Measurements from ENCODE around the gene LIMK1.
"Not testable (repeated sequence)": the region's sequence is repeated elsewhere in the genome, so short reads cannot be mapped to it uniquely, and the experiment has no call there.

LIMK1 gene

DNA sequence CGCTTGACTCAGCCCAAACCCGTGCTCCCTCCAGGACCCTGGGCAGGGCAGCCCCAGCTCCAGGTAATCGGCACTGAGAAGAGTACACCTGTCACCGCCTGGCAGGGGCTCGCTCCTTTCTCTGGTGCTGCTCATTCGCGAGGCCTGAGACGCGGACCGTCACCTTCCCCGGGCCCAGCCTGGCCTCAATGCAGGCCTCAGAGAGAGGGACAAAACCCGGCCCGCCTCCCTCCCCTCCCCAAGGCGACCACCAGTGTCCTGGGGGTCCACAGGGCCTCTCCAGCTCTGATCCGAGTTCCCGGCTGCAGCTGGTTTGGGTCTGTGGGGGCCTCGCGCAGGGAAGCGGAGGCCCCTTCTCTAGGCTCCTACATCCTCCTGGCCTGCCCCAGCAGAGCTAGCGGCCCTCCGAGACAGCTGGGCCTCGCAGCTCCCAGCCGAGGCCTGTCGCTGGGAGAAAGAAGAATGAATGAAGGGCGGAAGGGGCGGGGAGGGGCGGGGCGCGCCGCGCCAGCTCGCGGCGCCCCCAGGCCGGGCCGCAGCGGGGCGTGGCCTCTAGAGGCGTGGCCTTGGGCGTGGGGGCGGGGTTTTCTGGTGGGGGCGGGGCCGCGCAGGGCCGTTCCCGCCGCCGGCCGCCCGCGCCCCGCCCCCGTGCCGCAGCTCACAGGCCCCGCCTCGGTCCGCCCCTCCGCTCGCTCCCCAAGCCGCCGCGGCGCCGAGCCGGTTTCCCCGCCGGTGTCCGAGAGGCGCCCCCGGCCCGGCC lies at the start of gene LIMK1:
TSS of gene LIMK1 (plus strand) at position 688 of the 760 bp plus-strand sequence. CDS start 187 bp downstream, outside the sequence.
- DNase-seq = peak; percentile 12

DNA sequence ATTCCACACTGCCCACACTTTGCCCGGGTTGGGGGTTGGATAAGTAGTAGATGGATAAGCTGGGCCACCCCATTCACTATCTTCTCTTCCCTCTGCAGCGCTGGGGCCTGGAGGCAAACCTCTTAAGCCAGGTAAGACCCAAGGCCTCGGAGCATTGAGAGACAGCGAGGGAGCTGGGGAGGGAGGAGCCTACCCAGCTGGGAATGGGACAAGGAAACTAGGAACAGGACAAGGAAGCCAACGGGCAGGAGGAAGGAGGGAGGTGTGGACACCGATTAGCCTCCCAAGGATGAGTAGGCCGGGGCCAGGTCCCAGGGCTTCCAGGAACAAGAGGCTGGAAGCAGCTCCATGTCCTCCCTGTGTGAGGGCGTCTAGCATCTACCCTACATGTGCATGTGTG lies 46.0 kb upstream of the LIMK1 start:
- no peak for DNase-seq

DNA sequence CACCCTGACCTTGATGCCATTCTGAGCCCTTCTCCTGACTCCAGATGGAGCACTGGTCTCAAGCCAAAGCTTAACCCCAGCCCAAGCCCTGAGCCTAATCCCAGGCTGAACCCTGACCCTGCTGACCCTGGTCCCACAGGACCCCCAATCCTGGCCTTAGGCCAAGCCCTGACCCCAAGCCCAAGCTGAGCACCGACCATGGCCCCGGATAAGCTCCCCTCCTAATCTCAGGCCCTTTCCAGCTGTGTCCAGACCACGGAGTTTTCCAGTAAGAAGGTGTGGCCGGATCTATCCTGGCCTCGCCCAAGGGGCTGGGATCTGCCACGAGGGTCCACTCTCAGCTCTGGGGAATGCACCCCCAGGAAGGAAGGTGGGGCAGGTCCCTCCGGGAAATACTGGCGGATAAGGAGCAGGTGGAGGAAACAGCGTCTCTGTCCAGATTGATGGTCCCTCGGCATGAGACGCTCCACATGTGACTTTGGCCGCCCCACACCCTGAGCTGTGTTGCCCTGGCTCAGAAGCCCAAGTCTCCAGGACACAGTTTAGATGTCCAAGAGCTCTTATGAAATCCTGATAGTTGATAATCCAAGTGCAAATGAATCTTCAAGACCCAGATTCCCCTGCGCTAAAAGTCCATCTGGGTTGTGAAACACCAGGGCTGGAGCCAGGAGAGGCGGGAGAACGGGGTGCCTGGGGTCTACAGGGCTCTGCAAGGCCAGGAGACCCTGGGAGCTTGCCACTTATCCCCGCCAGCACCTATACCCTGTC lies 45.2 kb upstream of the LIMK1 start:
- DNase-seq = no peak

DNA sequence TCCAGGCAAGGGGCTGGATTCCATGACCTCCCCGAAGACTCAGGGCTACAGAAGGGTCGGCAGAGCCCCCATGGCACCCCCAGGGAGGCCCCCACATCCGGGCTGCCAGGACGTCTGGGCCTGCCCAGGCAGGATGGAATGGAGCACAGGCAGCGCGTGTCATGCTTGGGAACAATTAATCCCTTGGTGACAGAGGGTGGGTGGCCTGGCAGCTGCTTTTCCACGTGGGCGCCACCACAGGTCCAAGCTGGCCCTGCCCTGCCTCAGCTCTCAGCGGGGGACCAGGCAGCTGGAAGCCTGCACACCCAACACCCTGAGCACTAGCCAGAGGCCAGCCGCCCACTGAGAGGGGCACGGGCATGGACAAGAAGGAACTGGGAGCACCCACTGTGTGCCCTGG lies 44.3 kb upstream of the LIMK1 start:
- DNase-seq = no peak

DNA sequence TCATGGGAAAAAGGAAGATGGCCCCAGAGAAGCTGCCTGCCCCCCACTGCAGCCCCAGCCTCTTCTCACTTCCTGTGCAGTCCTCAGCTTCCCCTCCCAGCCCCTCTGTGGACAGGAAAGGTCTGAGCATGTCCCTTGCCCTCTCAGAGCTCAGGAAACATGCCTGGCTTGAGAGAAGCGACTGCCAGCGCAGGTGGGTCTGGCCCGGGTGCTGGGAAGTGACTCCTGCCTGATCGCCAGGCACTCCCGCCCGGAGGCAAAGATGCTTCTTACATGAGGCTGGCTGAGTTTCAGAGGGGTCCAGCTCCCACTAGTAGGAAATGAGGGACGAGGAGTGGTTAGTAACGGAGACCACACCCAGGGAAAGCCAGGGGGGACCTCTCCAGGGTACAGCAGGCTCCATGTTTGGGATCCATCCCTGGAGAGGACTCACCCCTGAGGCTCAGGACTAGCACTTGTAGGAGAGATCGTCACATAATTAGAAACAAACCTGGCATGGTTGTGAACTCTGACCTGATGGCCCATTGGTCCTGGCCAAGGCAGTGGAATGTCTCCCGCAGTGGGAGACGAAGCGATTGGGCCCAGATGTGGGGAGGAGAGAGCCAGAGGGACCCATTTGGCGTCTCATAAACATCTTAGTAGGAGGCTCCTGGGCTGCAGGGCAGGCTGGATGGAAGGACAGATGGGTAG lies 43.4 kb upstream of the LIMK1 start:
- no peak for DNase-seq

DNA sequence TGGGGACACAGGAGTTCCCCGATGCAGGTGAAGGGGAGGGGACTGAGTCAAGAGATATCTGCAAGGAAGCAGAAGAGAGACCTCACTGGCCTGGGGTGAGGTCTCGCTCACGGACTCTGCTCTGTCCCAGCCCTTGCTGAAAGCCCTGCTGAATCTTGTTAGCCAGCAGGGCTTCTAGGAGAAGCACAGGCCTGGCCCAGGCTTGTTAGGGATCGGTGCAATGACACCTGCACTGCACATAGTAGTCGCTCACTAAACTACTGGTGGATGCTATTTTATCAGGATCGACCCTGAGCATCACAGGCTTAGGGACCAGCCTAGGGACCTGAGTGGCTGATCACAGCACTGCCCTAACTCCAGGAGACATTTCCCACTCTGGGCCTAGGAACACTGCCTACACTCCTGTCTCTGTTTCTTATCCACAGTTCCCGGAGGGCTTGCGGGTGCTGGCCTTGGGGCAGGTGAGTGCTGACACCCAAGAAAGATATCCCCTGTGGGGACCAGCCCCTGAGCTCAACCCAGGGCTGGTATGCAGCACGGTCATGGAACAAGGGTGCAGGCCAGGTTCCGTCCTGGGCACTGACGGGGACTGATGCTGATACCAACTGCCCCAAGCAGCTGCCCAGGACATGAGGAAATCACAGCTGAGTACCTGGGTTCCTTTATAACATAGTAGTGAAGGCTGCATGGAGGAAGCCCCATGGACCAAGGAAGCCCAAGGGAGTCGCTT lies 42.6 kb upstream of the LIMK1 start:
- DNase-seq = no peak

DNA sequence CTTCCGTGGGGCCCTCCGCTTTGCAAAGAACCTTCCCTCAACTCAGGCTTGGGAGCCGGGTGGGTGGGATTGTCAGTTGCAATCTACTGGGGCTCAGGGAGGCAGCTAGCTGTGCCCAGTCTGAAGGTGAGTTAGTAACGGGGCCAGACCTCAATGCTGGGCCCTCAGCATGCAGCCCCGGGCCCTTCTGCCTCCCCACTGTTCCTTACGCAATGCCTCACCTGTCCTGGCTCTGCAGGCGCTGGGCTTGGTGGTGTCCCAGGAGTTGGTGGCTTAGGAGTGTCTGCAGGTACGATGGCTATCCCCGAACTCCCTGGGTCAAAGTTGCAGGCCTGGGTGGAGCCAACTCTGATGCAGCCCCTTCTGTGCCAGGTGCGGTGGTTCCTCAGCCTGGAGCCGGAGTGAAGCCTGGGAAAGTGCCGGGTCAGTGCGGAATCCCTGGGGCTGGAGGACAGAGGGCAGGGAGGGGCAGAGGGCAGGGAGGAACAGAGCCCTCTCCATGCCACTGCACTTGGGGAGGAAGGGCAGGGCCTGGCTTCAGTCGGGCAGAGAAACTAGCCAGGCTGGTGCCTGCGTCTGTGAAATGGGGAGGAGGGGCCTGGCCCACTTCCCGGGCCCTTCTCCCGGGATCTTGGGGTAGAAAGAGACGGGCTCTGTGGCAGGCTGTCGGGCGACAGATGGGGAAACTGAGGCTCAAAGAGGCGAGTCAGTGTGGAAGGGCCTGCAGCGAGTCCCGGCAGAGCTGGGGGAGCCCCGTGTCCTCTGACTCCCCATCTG lies 40.7 kb upstream of the LIMK1 start:
- DNase-seq = no peak

DNA sequence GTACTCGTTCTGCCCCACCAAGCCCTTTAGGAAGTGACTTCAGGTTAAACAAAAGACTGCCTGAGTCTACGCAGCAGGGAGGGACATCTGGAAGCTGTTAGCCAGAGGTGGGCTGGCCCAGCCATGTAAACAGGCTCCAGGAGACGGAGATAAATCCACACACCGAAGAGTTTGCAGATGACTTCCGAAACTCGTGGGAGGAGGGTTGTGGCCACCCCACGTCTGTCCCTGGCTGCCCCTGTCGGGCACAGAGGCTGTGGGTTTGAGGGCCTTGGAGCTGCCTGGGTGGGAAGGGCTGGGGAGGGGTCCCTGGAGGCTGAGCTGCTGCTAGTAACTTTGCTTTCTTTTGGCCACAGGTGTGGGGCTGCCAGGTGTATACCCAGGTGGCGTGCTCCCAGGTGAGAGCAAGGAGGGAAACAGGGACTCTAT lies 40.1 kb upstream of the LIMK1 start:
- DNase-seq = peak; percentile 73

DNA sequence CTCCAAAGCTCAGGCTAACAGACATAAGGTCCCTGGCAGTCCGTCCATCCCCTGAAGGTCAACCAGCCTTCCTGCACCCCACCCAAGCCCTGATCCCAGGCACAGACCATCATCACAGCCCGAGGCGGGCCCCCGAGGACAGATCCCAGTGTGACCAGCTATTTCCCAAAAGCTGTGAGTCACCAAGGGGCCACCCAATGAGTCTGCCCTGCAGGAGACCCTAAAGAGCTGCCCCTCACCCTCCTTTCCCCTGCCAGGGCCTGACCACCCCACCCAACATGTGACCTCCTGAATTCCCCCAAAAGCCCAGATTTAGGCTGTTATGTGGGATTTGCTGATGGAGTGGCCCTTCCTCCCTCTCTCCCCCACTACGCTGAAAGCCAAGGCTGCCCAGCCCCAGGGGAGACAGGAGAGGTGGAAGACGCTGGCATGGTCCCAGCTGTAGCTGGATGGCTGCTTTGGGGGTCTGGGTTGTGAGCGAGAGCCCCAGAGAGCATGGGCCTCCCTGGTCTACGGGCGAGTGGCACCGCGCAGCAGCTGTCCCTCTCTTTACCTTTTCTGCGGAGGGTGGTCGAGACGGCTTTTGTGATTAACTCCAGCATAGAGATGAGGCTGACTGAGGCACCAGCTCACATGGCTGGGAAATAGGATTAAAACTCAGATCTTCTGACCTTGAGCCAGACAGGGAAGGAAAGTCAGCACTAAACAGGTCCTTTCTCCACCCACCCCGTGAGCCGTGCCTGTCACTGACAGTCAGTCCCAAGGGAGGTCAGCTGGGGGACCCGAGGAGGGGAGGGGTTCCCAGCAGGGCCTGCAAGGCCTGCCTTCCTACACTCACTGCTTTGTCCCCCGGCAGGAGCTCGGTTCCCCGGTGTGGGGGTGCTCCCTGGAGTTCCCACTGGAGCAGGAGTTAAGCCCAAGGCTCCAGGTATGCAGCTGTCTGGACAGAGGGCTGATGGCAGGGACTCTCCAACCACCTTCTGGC lies 38.9 kb upstream of the LIMK1 start:
- no peak for DNase-seq

DNA sequence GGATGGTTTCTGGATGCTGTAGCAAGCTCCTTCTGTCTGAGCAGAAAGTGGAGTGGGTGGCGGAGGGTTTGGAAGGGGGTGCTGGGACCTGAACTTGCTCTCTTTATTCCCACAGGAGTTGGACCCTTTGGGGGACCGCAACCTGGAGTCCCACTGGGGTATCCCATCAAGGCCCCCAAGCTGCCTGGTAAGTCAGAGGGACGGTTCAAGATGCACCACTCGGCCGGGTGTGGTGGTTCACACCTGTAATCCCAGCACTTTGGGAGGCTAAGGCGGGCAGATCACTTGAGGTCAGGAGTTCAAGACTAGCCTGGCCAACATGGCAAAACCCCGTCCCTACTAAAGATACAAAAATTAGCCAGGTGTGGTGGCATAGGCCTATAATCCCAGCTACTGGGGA lies 37.0 kb upstream of the LIMK1 start:
- not testable (repeated sequence) for DNase-seq

DNA sequence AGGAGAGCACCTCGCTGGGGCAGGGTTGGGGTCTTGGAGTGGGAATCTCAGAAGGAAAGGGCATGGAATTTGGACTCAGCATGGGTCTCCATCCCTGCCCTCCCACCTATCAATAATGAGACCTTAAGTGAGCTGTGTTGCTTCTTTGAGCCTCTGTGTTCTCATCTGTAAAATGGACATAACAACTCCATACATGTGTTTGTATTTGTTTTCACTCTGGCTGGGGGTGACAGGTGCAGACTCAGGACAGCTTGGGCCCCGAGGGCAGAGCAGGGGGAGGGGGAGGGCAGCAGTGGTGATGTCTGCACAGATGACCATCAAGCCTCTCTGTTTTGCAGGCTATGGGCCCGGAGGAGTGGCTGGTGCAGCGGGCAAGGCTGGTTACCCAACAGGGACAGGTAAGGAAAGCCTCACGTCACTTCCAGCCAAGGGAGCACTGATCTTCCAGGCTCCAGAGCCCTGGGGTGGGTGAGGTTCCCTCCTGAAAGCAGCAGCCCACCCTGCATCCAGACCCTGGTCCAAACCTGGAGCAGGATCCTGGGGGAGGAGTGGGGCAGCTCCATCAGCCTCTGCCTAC lies 35.7 kb upstream of the LIMK1 start:
- no peak for DNase-seq

DNA sequence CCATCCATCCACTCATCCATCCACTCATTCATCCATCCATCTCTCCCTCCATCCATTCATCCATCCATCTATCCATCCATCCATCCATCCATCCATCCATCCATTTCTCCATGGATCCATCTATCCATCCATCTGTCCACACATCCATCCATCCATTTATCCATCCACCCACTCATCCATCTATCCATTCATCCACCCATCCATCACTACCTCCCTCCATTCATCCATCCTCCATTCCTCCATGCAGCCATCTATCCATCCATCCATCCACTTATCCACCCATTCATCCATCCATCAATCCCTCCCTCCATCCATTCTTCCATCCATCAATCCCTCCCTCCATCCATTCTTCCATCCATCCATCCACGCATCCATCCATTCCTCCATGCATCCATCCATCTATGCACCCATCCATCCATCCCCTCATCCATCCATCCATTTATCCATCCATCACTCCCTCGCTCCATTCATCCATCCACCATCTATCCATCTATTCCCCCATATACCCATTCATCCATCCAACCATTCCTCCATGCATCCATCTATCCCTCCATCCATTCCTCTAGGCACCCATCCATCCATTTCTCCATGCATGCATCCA lies 34.5 kb upstream of the LIMK1 start:
- no peak for DNase-seq

DNA sequence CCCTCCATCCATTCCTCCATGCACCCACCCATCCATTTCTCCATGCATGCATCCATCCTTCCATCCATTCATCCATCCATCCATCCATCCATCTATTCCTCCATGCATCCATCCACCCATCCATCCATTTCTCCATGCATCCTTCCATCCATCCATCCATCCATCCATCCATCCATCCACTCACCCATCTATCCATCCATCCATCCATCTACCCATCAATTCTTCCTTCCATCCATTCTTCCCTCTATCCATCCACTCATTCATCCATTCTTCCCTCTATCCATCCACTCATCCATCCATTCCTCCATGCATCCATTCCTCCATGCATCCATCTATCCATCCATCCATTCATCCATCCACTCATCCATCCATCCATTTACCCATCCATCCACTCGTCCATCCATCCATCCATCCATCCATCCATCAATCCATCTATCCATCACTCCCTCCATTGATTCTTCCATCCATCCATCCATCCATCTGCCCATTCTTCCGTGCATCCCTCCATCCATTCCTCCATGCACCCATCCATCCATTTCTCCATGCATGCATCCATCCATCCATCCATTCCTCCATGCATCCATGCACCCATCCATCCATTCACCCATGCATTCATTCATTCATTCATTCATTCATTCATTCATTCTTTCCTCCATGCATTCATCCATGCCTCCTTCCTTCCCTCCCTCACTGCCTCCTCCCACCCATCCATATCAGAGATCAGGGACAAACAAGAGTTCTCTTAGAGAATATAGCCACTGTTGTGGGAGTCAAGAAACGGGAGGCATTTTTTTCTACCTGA lies 33.4 kb upstream of the LIMK1 start:
- DNase-seq = no peak

DNA sequence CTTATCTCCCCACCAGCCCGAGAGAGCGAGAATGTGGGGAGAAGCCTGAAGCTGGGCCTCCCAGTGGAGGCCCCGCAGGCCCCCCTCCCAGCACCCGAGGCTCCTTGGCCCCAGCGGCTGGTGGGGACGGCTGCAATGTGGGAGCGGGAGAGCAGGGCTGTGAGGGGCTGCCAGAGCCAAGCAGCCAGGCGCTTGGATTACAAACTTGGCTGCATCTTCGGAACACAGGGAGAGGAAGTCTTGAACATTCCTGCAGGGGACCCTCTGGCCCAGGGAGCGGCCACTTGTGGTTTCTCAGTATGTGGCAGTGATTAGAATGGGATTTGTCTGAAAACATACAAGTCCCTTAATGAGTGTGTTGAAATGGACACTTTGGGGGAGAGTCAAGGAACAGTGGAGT lies 32.4 kb upstream of the LIMK1 start:
- DNase-seq = no peak

DNA sequence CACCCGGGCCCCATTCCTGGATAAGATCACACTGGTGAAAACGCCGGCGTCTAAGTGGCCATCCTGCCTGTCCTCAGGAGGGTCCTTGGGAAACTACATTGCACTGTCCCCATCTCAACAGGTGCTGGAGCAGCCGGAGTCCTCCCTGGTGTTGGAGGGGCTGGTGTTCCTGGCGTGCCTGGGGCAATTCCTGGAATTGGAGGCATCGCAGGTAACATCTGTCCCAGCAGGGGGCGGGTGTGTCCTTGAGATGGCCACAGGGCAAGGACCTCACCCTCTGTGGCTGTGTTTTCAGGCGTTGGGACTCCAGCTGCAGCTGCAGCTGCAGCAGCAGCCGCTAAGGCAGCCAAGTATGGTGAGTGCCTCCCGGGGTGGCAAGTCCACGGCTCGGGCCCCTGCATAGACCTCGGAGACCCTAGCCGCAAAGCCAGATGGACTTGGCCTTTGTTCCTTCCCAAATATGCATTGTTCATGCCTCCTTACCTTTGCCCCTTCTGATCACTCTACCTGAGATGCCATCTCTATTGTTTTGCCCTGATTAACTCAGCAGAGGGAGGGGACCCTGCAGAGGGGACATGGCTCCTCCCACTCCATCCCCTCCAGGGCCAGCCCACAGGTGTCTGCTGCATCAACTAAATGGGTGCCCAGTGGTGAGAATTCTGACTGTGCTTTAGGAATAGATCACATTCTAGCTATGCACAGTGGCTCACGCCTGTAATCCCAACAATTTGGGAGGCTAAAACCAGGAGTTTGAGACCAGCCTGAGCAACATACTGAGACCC lies 31.8 kb upstream of the LIMK1 start:
- DNase-seq = no peak

DNA sequence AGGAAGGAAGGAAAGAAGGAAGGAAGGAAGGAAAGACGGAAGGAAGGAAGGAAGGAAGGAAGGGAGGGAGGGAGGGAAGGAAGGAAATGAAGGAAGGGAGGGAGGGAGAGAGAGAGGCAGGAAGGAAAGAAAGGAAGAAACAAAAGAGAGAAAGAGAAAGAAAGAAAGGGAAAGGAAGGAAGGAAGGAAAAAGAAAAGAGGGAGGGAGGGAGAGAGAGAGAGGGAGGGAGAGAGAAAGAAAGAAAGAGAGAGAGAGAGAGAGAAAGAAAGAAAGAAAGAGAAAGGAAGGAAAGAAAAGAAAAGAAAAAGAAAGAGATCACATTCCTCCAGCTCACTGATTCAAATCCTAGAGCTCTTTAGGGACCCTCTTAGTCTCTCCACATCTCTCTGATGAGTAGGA lies 31.0 kb upstream of the LIMK1 start:
- DNase-seq = no peak

DNA sequence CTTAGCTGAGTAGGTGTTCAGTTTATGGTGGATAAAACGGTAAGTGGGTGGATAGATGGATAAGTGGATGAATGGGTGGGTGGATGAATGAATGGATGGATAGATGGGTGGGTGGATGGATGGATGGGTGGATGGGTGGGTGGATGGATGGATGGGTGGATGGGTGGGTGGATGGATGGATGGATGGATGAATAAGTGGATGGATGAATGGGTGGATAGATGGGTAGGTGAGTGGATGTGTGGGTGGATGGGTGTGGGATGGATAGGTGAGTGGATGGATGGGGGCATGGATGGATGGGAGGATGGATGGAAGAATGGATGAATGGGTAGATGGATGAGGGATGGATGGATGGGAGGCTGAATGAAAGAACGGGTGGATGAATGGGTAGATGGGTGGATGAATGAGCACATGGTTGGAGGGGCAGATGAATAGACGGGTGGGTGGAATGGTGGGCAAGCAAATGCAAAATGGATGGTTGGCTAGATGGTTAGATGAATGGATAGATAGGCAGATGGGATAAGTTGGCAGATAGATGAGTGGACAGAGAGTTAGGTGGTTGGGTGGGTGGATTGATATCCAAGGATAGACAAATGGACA lies 29.9 kb upstream of the LIMK1 start:
- DNase-seq = no peak
